ENCODE results near the gene LRSAM1. TPM values are rescaled to one million over a fixed set of nuclear protein-coding genes. Genes with fewer than 3 reads are reported as not detected.

LRSAM1 gene
- total RNA-seq, 1 donor from 2014 or later: 27.5 TPM

GRCh38 chr9:127493592-127494303 is 42.4 kb downstream of the LRSAM1 start:
- Mint-ChIP-seq H3K4me3 (ENCODE audit: unreplicated experiment) (no peak overlapping the region), H3K4me1 (ENCODE audit: low read depth) (peaks cover 5% of the 10 kb centered on the region), H3K9me3 (ENCODE audit: low read depth) (no peaks in the 10 kb centered on the region), H3K27ac (ENCODE audit: unreplicated experiment) (no peak overlapping the region), H3K36me3 (ENCODE audit: low read depth) (peaks cover 16% of the 10 kb centered on the region), H3K27me3 (ENCODE audit: low read depth) (no peaks in the 10 kb centered on the region)
- no peak for DNase-seq (ENCODE audit: low spot score)
- TF ChIP-seq CTCF (IDR thresholded peaks at IDR 0.05): no peak

- DNase-seq (ENCODE audit: low spot score): no peak
- H3K4me1 Mint-ChIP-seq (ENCODE audit: low read depth): peaks cover 5% of the 10 kb centered on the region
- TF ChIP-seq CTCF (IDR thresholded peaks at IDR 0.05): no peak
- H3K27me3 Mint-ChIP-seq (ENCODE audit: low read depth): no peaks in the 10 kb centered on the region
- H3K36me3 Mint-ChIP-seq (ENCODE audit: low read depth): peaks cover 13% of the 10 kb centered on the region
- no peak overlapping the region for H3K4me3 Mint-ChIP-seq (ENCODE audit: unreplicated experiment)
- no peaks in the 10 kb centered on the region for H3K9me3 Mint-ChIP-seq (ENCODE audit: low read depth)
- no peak overlapping the region for H3K27ac Mint-ChIP-seq (ENCODE audit: unreplicated experiment)
These were observed 43.0 kb downstream of the LRSAM1 start for GRCh38 chr9:127494304-127494702.

- Mint-ChIP-seq H3K9me3 (ENCODE audit: low read depth) (no peaks in the 10 kb centered on the region), H3K27ac (ENCODE audit: unreplicated experiment) (peak overlapping the region; percentile 32), H3K4me3 (ENCODE audit: unreplicated experiment) (no peak overlapping the region), H3K36me3 (ENCODE audit: low read depth) (peaks cover 11% of the 10 kb centered on the region), H3K27me3 (ENCODE audit: low read depth) (no peaks in the 10 kb centered on the region), H3K4me1 (ENCODE audit: low read depth) (peaks cover 5% of the 10 kb centered on the region)
- peak; percentile 4 for TF ChIP-seq CTCF (IDR thresholded peaks at IDR 0.05)
- no peak for DNase-seq (ENCODE audit: low spot score)
These were observed 44.7 kb downstream of the LRSAM1 start for GRCh38 chr9:127495884-127496555.

GRCh38 chr9:127496974-127497373 is 45.7 kb downstream of the LRSAM1 start:
- Mint-ChIP-seq H3K27ac (ENCODE audit: unreplicated experiment) (no peak overlapping the region), H3K4me1 (ENCODE audit: low read depth) (peaks cover 5% of the 10 kb centered on the region), H3K4me3 (ENCODE audit: unreplicated experiment) (no peak overlapping the region), H3K36me3 (ENCODE audit: low read depth) (peaks cover 11% of the 10 kb centered on the region), H3K9me3 (ENCODE audit: low read depth) (no peaks in the 10 kb centered on the region), H3K27me3 (ENCODE audit: low read depth) (no peaks in the 10 kb centered on the region)
- TF ChIP-seq CTCF (IDR thresholded peaks at IDR 0.05): no peak
- no peak for DNase-seq (ENCODE audit: low spot score)

GRCh38 chr9:127497656-127498290 is 46.5 kb downstream of the LRSAM1 start:
- H3K4me1 Mint-ChIP-seq (ENCODE audit: low read depth): peaks cover 5% of the 10 kb centered on the region
- peaks cover 11% of the 10 kb centered on the region for H3K36me3 Mint-ChIP-seq (ENCODE audit: low read depth)
- no peak overlapping the region for H3K4me3 Mint-ChIP-seq (ENCODE audit: unreplicated experiment)
- no peak overlapping the region for H3K27ac Mint-ChIP-seq (ENCODE audit: unreplicated experiment)
- H3K27me3 Mint-ChIP-seq (ENCODE audit: low read depth): no peaks in the 10 kb centered on the region
- DNase-seq (ENCODE audit: low spot score): no peak
- TF ChIP-seq CTCF (IDR thresholded peaks at IDR 0.05): no peak
- H3K9me3 Mint-ChIP-seq (ENCODE audit: low read depth): no peaks in the 10 kb centered on the region

Data from chondrocyte (in vitro differentiated cells).